ENCODE results near the gene POU6F1. TPM values are rescaled to one million over a fixed set of nuclear protein-coding genes. Genes with fewer than 3 reads are reported as not detected.

POU6F1 gene
- total RNA-seq, 4 donors from 2014 or later: 2.6 to 60.6 (median 5.8) TPM

DNA sequence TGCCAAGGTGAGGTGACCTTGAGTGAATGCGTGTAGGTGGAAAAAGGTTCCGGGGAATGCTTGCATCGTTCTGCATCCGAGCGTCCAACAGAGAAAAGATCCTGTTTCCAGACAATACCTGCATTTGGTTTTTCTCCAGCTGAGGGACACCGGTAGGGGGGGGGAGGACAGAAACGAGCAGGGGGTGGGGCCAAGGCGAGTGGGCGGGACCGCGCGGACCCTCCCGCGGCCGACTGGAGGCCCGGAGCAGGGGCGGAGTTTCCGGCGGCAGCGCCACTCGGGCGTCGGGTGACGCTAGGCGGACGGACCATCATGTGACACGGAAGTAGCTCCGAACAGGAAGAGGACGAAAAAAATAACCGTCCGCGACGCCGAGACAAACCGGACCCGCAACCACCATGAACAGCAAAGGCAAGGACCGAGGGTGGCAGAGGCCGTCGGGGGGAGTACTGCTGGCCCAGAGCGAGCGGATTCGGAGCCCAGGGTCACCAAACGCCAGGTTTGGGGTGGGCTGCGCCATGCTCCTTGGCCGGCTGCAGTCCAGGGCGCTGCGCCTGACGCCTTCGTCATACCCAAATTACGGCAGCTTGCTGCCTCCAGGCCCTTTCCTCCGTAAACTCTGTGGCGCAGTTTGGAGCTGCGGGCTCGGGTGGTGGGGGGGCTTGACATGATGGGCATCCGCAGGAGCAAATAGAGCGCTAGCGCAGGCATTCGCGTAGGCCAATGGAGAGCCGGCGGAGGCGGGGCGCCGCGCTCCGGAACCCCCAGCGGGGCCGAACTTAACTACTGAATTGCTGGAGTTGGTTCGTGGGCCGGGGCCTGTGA lies 20.9 kb upstream of the POU6F1 start, which contains the start of gene DAZAP2:
DAZAP2 (plus strand) TSS at position 317 of the 825 bp plus-strand sequence; CDS start at position 399, 82 bp downstream.
- peaks cover 8 to 14% of the 10 kb centered on the region in 2 donors for H3K4me1 ChIP-seq
- no peaks in the 10 kb centered on the region for H3K9me3 ChIP-seq
- no peaks in the 10 kb centered on the region for H3K27me3 ChIP-seq
- DNase-seq: peak; percentile 95 to 96
- peak; percentile 84 to 96 for TF ChIP-seq POLR2A (IDR thresholded peaks at IDR 0.05)
- TF ChIP-seq, protein P1, sequence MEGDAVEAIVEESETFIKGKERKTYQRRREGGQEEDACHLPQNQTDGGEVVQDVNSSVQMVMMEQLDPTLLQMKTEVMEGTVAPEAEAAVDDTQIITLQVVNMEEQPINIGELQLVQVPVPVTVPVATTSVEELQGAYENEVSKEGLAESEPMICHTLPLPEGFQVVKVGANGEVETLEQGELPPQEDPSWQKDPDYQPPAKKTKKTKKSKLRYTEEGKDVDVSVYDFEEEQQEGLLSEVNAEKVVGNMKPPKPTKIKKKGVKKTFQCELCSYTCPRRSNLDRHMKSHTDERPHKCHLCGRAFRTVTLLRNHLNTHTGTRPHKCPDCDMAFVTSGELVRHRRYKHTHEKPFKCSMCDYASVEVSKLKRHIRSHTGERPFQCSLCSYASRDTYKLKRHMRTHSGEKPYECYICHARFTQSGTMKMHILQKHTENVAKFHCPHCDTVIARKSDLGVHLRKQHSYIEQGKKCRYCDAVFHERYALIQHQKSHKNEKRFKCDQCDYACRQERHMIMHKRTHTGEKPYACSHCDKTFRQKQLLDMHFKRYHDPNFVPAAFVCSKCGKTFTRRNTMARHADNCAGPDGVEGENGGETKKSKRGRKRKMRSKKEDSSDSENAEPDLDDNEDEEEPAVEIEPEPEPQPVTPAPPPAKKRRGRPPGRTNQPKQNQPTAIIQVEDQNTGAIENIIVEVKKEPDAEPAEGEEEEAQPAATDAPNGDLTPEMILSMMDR (IDR thresholded peaks at IDR 0.05): peak in 2 of 4 experiments; percentile 8 to 25
- peak within 1 kb of the TSS; percentile 99 for H3K27ac ChIP-seq
- H3K4me3 ChIP-seq: peak within 1 kb of the TSS; percentile 89 to 100
- no peaks in the 10 kb centered on the region for H3K36me3 ChIP-seq
- intact Hi-C loops (cut with DNase I; ENCODE audit: low total_unique reads): no loop called here

DNA sequence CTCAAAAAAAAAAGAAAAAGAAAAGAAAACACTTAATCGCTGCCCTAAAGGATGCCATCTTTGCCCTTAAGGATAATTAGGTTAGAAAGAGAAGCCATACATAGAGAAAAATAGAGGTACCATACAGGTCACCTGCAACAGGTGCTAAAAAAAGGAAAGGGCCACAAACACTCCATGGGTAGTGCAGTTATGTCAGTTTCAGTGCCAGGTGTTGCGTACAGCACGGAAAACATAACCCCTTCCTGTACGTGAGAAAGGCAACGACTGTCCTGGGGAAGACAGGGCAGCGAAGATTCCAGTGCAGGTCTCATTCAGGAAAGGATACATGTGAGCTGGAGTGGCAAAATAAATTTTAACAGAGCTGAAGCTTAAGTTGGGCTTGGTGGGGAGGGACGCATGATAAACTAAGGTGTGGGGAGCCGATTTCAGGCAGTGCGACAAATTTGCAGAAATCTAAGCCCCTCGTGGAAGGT lies 20.2 kb upstream of the POU6F1 start:
- Histone ChIP-seq H3K4me3 (peak overlapping the region; percentile 89 to 100), H3K4me1 (peaks cover 8 to 14% of the 10 kb centered on the region in 2 donors), H3K9me3 (no peaks in the 10 kb centered on the region), H3K36me3 (no peaks in the 10 kb centered on the region), H3K27ac (peak overlapping the region; percentile 99), H3K27me3 (no peaks in the 10 kb centered on the region)
- TF ChIP-seq, protein P1 (IDR thresholded peaks at IDR 0.05): peak in 1 of 4 experiments; percentile 12
- TF ChIP-seq POLR2A (IDR thresholded peaks at IDR 0.05): no peak
- intact Hi-C loops (cut with DNase I; ENCODE audit: low total_unique reads): no loop called here
- DNase-seq: no peak

DNA sequence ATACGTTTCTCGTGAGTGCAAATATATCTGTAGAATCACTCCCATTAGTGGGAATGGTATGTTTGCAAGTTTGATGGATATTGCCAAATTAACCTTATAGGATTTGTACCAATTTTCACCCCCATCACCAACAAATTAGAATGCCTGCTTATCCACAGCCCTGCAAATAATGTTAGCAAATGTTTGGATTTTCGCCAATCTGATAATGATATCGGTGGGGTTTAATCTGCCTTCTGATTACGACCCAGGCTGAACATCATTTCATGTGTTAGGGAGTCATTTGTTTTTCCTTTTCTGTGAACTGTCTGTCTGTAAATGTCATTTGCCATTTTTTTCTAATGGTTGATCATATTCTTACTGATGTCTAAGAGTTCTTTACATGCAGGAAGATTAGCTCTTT lies 16.7 kb upstream of the POU6F1 start:
- no peak for DNase-seq
- H3K4me3 ChIP-seq: no peak overlapping the region
- no peaks in the 10 kb centered on the region for H3K9me3 ChIP-seq
- TF ChIP-seq, protein P1 (IDR thresholded peaks at IDR 0.05): no peak
- TF ChIP-seq POLR2A (IDR thresholded peaks at IDR 0.05): no peak
- H3K27ac ChIP-seq: no peak overlapping the region
- no peaks in the 10 kb centered on the region for H3K36me3 ChIP-seq
- H3K27me3 ChIP-seq: no peaks in the 10 kb centered on the region
- intact Hi-C loops (cut with DNase I; ENCODE audit: low total_unique reads): no loop called here
- H3K4me1 ChIP-seq: peaks cover 0 to 5% of the 10 kb centered on the region in 2 donors

DNA sequence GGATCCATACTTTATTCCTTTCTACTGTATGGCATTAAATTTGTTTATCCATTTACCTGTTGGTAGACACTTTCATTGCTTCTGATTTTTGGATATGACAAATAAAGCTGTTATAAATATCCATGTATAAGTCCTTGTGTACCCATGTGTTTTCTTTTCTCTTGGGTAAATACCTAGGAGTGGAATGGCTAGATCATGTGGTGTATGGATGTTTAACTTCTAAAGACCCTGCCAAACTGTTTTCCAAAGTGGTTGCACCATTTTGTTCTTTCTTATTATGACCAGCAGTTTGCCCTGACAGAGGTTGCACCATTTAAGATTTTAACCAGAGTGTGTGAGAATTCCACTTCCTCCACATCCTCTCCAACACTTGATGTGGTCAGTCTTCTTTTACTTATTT lies 14.8 kb upstream of the POU6F1 start:
- no peaks in the 10 kb centered on the region for H3K27me3 ChIP-seq
- no peaks in the 10 kb centered on the region for H3K4me1 ChIP-seq
- intact Hi-C loops (cut with DNase I; ENCODE audit: low total_unique reads): no loop called here
- no peaks in the 10 kb centered on the region for H3K36me3 ChIP-seq
- no peaks in the 10 kb centered on the region for H3K9me3 ChIP-seq
- no peak for DNase-seq
- TF ChIP-seq, protein P1 (IDR thresholded peaks at IDR 0.05): no peak
- no peak for TF ChIP-seq POLR2A (IDR thresholded peaks at IDR 0.05)
- H3K4me3 ChIP-seq: no peak overlapping the region
- H3K27ac ChIP-seq: no peak overlapping the region

DNA sequence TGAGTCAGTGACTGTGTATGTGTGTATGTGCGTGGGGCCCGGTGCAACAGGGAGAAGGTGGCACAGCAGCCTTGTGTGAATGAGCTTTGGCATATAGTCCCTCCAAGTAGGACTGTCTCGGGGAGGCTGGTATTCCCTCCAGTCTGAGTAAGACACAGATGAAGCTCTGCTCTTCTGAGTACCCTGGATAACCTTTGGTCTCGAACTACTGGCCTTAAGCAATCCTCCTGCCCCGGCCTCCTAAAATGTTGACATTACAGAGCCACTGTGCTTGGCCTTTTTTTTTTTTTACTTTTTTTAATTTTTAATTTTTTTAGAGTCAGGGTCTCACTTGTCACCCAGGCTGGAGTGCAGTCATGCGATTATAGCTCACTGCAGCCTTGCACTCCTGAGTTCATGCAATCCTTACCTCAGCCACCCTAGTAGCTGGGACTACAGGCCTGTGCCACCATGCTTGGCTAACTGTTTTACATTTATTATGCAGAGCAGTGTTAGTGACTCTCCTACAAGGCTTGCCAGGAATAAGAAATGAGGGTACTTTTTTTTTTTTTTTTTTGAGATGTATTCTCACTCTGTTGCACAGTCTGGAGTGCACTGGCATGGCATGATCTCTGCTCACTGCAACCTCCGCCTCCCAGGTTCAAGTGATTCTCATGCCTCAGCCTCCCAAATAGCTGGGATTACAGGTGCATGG lies 11.4 kb upstream of the POU6F1 start:
- no peak for DNase-seq
- H3K4me3 ChIP-seq: no peak overlapping the region

More for the DNA sequence above, 11.4 kb upstream of the POU6F1 start:
- Histone ChIP-seq H3K9me3 (no peaks in the 10 kb centered on the region), H3K27me3 (no peaks in the 10 kb centered on the region), H3K36me3 (no peaks in the 10 kb centered on the region), H3K4me1 (no peaks in the 10 kb centered on the region), H3K27ac (no peak overlapping the region)
- TF ChIP-seq POLR2A (IDR thresholded peaks at IDR 0.05): no peak
- TF ChIP-seq, protein P1 (IDR thresholded peaks at IDR 0.05): no peak
- intact Hi-C loops (cut with DNase I; ENCODE audit: low total_unique reads): no loop called here
